ENCODE results near the gene ADCK1. TPM values are rescaled to one million over a fixed set of nuclear protein-coding genes. Genes with fewer than 3 reads are reported as not detected.

ADCK1 gene
- total RNA-seq, 1 experiment from 2014 or later: 10.1 TPM

DNA sequence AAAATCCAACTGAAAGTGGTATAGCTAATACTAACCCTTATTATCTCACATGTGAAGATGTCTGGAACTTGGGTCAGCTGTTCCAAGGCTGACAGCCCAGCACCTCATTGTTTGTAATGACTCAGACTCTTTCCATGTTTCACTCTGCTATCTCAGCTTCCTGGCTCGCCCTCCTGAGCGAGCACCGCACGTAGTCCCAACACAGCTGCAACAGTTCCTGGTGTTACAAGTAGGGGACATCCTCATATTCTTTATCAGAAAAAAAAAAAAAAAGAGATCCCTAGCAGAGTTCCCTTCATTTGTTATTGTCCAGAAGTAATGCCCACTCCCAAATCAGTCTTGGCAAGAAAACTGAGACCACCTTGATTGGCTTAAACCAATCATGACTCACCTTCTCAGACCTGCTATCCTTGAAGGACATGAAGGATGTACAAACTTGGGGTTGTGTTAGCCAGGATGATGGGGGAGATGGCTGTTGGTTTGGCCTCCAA is 92.5 kb downstream of the ADCK1 start:
- Histone ChIP-seq H3K4me3 (ENCODE audit: low read depth in 2 of 2, low read length in 2 of 2) (no peak overlapping the region), H3K4me1 (ENCODE audit: control insufficient read depth, insufficient read depth, low read length) (no peaks in the 10 kb centered on the region), H3K9me3 (ENCODE audit: control insufficient read depth, insufficient read depth, low read depth, low read length) (no peaks in the 10 kb centered on the region), H3K27me3 (ENCODE audit: control insufficient read depth, insufficient read depth, low read length) (no peaks in the 10 kb centered on the region), H3K27ac (ENCODE audit: low read length) (no peak overlapping the region), H3K36me3 (ENCODE audit: control insufficient read depth, insufficient read depth, low read length) (no peaks in the 10 kb centered on the region)
- ATAC-seq (no peak), DNase-seq (ENCODE audit: low read depth, low spot score) (no peak)
- ChIA-PET POLR2A (no interaction called here), CTCF (no interaction called here)
- intact Hi-C loops (cut with micrococcal nuclease; ENCODE audit: unreplicated experiment): no loop called here
- no TSS peak for BruUV-seq (replicated peaks)
- TF ChIP-seq POLR2AphosphoS5 (IDR thresholded peaks at IDR 0.05; ENCODE audit: low read depth, low read length) (no peak), SIN3A (IDR thresholded peaks at IDR 0.05; ENCODE audit: borderline replicate concordance, insufficient read depth, low read depth, low read length) (no peak), TCF7L2 (IDR thresholded peaks at IDR 0.05; ENCODE audit: low read depth, low read length) (no peak)
- TF ChIP-seq, protein P1, sequence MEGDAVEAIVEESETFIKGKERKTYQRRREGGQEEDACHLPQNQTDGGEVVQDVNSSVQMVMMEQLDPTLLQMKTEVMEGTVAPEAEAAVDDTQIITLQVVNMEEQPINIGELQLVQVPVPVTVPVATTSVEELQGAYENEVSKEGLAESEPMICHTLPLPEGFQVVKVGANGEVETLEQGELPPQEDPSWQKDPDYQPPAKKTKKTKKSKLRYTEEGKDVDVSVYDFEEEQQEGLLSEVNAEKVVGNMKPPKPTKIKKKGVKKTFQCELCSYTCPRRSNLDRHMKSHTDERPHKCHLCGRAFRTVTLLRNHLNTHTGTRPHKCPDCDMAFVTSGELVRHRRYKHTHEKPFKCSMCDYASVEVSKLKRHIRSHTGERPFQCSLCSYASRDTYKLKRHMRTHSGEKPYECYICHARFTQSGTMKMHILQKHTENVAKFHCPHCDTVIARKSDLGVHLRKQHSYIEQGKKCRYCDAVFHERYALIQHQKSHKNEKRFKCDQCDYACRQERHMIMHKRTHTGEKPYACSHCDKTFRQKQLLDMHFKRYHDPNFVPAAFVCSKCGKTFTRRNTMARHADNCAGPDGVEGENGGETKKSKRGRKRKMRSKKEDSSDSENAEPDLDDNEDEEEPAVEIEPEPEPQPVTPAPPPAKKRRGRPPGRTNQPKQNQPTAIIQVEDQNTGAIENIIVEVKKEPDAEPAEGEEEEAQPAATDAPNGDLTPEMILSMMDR (IDR thresholded peaks at IDR 0.05): no peak
- TF ChIP-seq, protein P2, sequence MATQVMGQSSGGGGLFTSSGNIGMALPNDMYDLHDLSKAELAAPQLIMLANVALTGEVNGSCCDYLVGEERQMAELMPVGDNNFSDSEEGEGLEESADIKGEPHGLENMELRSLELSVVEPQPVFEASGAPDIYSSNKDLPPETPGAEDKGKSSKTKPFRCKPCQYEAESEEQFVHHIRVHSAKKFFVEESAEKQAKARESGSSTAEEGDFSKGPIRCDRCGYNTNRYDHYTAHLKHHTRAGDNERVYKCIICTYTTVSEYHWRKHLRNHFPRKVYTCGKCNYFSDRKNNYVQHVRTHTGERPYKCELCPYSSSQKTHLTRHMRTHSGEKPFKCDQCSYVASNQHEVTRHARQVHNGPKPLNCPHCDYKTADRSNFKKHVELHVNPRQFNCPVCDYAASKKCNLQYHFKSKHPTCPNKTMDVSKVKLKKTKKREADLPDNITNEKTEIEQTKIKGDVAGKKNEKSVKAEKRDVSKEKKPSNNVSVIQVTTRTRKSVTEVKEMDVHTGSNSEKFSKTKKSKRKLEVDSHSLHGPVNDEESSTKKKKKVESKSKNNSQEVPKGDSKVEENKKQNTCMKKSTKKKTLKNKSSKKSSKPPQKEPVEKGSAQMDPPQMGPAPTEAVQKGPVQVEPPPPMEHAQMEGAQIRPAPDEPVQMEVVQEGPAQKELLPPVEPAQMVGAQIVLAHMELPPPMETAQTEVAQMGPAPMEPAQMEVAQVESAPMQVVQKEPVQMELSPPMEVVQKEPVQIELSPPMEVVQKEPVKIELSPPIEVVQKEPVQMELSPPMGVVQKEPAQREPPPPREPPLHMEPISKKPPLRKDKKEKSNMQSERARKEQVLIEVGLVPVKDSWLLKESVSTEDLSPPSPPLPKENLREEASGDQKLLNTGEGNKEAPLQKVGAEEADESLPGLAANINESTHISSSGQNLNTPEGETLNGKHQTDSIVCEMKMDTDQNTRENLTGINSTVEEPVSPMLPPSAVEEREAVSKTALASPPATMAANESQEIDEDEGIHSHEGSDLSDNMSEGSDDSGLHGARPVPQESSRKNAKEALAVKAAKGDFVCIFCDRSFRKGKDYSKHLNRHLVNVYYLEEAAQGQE (IDR thresholded peaks at IDR 0.05; ENCODE audit: insufficient read depth in 1 of 2, low read depth in 2 of 2, low read length in 1 of 2): no peak
- in situ Hi-C loops (cut with HindIII; ENCODE audit: low pct_unique_long_range_greater_than_20kb, low sequenced_read_pairs): no loop called here

DNA sequence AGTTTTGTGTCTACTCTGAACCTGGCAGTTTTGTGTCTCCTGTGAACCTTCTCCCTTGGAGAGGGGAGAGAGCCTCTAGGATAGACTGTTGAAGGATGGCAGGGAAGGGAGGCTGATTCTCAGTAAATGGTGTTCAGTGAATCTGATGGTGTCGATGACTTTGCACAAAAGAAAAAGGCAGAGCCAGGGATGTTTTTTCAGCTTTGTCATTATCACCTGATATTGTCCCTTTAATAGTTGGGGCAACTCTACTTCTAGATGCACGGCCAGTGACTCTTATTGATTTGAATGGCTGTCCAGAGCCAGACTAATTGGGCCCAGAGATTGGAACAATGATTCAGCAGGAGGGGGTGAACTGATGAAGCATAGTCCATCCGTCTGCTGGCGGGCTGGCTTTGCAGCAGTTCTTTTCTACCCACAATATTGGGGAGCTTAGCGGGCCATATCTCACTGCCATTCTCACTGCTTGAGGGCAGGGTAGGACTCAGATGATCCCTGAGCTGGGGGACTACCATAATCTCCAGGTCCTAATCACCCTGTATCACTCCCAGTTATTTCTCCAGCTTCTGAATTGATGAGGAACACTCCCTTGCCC is 93.1 kb downstream of the ADCK1 start:
- H3K4me1 ChIP-seq (ENCODE audit: control insufficient read depth, insufficient read depth, low read length): no peaks in the 10 kb centered on the region
- H3K27ac ChIP-seq (ENCODE audit: low read length): no peak overlapping the region
- CTCF ChIA-PET: no interaction called here
- POLR2A ChIA-PET: no interaction called here
- H3K9me3 ChIP-seq (ENCODE audit: control insufficient read depth, insufficient read depth, low read depth, low read length): no peaks in the 10 kb centered on the region
- no peaks in the 10 kb centered on the region for H3K36me3 ChIP-seq (ENCODE audit: control insufficient read depth, insufficient read depth, low read length)
- in situ Hi-C loops (cut with HindIII; ENCODE audit: low pct_unique_long_range_greater_than_20kb, low sequenced_read_pairs) (no loop called here), intact Hi-C loops (cut with micrococcal nuclease; ENCODE audit: unreplicated experiment) (no loop called here)
- no peak for DNase-seq (ENCODE audit: low read depth, low spot score)
- H3K27me3 ChIP-seq (ENCODE audit: control insufficient read depth, insufficient read depth, low read length): no peaks in the 10 kb centered on the region
- BruUV-seq (replicated peaks): no TSS peak
- no peak for TF ChIP-seq SIN3A (IDR thresholded peaks at IDR 0.05; ENCODE audit: borderline replicate concordance, insufficient read depth, low read depth, low read length)
- TF ChIP-seq, protein P1 (IDR thresholded peaks at IDR 0.05): no peak
- TF ChIP-seq TCF7L2 (IDR thresholded peaks at IDR 0.05; ENCODE audit: low read depth, low read length): no peak
- TF ChIP-seq, protein P2 (IDR thresholded peaks at IDR 0.05; ENCODE audit: insufficient read depth in 1 of 2, low read depth in 2 of 2, low read length in 1 of 2): no peak
- TF ChIP-seq POLR2AphosphoS5 (IDR thresholded peaks at IDR 0.05; ENCODE audit: low read depth, low read length): no peak
- no peak for ATAC-seq
- H3K4me3 ChIP-seq (ENCODE audit: low read depth in 2 of 2, low read length in 2 of 2): no peak overlapping the region
